ENCODE data around the gene TNNT3. TPM values are rescaled to one million over a fixed set of nuclear protein-coding genes. Genes with fewer than 3 reads are reported as not detected.

The TNNT3 gene
- total RNA-seq, 4 donors from 2014 or later, result 1.7 to 4.1 (median 2.6) TPM; not detected in 1

DNA sequence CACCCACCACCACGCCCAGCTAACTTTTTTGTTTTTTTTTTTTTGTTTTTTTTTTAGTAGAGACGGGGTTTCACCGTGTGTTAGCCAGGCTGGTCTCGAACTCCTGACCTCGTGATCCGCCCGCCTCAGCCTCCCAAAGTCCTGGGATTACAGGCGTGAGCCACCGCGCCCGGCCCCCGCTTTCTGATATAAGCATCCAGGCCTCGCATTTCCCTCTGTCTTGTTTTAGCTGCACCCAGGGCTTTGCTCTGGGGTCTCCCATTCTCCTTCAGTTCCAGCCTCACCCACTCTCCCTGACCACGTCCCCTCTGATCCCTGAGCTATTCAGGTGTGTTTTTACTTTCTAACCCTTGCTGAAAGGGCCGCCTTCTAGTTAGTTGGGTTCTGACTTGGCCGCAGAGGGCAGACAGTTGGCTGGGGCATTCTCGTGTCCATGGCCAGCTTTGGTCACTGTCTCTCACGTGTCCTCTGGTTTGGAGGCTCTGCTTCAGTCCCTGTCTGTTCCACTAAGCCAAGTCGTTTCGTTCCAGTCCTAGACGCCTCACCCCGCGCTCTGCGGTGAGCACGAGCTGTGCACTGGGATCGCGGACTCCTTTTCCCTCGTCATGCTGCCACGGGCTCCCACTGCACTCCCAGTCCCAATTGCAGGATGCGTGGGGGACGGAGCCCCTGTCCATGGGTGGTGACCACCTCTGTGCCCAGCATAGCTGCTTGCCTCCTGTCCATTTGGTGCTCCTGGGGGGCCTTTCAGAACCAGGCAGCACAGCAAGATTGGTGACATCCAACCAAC, 6.0 kb upstream of the TNNT3 start:
- Histone ChIP-seq H3K27ac (no peak overlapping the region), H3K27me3 (no peaks in the 10 kb centered on the region), H3K36me3 (no peaks in the 10 kb centered on the region), H3K4me1 (no peaks in the 10 kb centered on the region), H3K9me3 (no peaks in the 10 kb centered on the region), H3K4me3 (replicated peaks in 1 of 3) (no peak overlapping the region)
- no peak for DNase-seq
- intact Hi-C loops (cut with DNase I), result loop anchor here (2.0 kb wide), 1 partner anchor 21 kb away; no protein-coding TSS in a partner anchor
- 92 to 93% methylated on average over 31 of the region's 31 CpGs for WGBS, 2 donors
- no peak for TF ChIP-seq POLR2A (IDR thresholded peaks at IDR 0.05)
- TF ChIP-seq, protein P1, sequence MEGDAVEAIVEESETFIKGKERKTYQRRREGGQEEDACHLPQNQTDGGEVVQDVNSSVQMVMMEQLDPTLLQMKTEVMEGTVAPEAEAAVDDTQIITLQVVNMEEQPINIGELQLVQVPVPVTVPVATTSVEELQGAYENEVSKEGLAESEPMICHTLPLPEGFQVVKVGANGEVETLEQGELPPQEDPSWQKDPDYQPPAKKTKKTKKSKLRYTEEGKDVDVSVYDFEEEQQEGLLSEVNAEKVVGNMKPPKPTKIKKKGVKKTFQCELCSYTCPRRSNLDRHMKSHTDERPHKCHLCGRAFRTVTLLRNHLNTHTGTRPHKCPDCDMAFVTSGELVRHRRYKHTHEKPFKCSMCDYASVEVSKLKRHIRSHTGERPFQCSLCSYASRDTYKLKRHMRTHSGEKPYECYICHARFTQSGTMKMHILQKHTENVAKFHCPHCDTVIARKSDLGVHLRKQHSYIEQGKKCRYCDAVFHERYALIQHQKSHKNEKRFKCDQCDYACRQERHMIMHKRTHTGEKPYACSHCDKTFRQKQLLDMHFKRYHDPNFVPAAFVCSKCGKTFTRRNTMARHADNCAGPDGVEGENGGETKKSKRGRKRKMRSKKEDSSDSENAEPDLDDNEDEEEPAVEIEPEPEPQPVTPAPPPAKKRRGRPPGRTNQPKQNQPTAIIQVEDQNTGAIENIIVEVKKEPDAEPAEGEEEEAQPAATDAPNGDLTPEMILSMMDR (IDR thresholded peaks at IDR 0.05), result no peak

DNA sequence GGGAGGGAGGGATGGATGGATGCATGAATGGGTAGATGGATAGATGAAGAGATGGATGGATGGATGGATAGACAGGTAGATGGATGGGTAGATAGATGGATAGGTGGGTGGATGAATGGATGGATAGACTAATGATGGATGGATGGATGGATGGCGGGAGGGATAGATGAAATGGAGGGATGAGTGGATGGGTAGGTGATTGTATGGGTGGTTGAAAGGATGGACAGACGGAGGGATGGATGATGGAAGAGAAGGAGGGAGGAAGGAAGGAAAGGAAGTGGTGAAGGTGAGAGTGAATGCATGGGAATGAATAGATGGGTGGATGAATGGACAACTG, 3.7 kb upstream of the TNNT3 start:
- Histone ChIP-seq H3K4me3 (replicated peaks in 1 of 3) (no peak overlapping the region), H3K27me3 (no peaks in the 10 kb centered on the region), H3K36me3 (no peaks in the 10 kb centered on the region), H3K27ac (no peak overlapping the region), H3K9me3 (no peaks in the 10 kb centered on the region), H3K4me1 (no peaks in the 10 kb centered on the region)
- TF ChIP-seq, protein P1 (IDR thresholded peaks at IDR 0.05), result no peak
- no peak for TF ChIP-seq POLR2A (IDR thresholded peaks at IDR 0.05)
- 94 to 95% methylated on average over 2 of the region's 2 CpGs for WGBS, 2 donors
- intact Hi-C loops (cut with DNase I), result loop anchor here (1.0 kb wide), 1 partner anchor 22 kb away; no protein-coding TSS in a partner anchor
- DNase-seq, result no peak

DNA sequence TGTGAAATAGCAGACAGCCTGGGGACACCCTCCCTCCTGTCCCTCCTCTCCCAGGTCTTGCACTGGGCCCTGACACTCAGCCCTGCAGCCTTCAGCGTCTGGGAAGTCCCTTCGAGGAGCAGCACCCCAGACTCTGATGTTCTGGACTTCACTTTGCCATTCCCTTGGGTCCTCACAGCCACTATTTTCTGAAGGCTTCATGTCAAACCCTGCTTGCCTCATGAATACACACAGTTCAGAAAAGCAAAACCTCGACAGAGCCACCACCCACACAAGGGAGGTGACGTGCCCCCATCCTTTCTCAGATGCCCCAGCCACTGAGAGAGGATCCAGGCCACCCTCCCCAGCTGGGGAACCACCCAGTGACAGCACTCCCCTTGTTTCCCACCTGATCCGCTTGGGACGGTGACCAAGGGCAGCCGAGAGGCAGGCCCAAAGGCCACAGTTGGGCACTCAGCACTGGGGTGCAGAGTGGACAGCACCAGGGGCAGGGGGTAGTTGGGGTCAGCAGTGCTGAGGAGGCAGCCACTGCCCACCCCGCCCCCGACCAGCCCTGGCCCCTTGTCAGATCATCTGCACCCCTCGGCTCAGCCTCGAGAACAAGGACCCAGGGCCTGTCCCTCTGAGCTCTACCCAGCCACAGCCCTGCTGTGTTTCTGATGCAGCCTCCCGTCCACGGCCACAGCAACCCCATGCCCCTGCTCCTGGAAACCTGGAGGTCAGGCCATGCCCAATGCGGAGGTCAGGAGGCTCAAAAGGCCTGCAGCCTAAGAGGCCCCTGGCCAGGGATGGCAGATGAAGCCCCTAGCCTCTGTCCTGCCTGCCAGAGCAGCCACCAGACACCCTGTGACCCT, 3.1 kb upstream of the TNNT3 start:
- Histone ChIP-seq H3K4me1 (no peaks in the 10 kb centered on the region), H3K36me3 (no peaks in the 10 kb centered on the region), H3K9me3 (no peaks in the 10 kb centered on the region), H3K27ac (no peak overlapping the region), H3K27me3 (no peaks in the 10 kb centered on the region), H3K4me3 (replicated peaks in 1 of 3) (no peak overlapping the region)
- TF ChIP-seq, protein P1 (IDR thresholded peaks at IDR 0.05), result no peak
- TF ChIP-seq POLR2A (IDR thresholded peaks at IDR 0.05), result no peak
- WGBS, 2 donors, result 73 to 82% methylated on average over 6 to 8 of the region's 14 CpGs
- no peak for DNase-seq
- intact Hi-C loops (cut with DNase I), result loop anchor here (1.0 kb wide), 1 partner anchor 23 kb away; no protein-coding TSS in a partner anchor

DNA sequence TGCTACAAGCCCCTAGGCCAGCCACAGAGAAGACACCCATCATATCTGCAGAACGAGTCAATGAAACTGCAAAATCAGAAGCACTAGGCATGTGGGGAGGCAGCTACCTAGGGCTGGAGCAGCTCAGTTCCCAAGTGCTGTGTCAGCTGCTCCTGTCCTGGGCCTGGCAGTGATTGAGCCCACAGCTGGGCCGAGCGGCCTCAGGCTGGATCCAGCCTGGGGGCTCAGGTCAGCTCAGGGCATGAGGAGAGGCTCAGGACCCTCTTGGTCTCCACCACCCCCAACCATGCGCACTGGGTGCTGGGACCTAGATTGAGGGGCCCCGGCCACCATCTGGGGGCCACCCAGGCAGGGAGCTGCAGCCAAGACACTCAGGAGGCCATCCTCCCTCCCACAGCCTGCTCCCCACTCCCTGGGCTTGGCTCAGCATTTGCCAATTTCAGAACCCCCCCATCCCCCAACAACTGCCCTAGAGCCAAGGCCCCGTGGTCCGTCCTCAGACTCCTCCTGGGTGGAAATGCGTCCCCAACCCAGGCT, 2.4 kb upstream of the TNNT3 start:
- TF ChIP-seq, protein P1 (IDR thresholded peaks at IDR 0.05), result no peak
- no peak for TF ChIP-seq POLR2A (IDR thresholded peaks at IDR 0.05)
- no peak overlapping the region for H3K4me3 ChIP-seq (replicated peaks in 1 of 3)
- 71 to 80% methylated on average over 4 to 8 of the region's 8 CpGs for WGBS, 2 donors
- no peaks in the 10 kb centered on the region for H3K27me3 ChIP-seq
- DNase-seq, result no peak
- intact Hi-C loops (cut with DNase I), result loop anchor here (1.0 kb wide), 1 partner anchor 24 kb away; no protein-coding TSS in a partner anchor
- no peak overlapping the region for H3K27ac ChIP-seq
- H3K4me1 ChIP-seq, result no peaks in the 10 kb centered on the region
- no peaks in the 10 kb centered on the region for H3K9me3 ChIP-seq
- no peaks in the 10 kb centered on the region for H3K36me3 ChIP-seq

Data from thyroid gland (tissue), 4 donors.